ENCODE data around the gene FAM222A.

Gene FAM222A

GRCh38 chr12:109807954-109808643, 94.5 kb downstream of the FAM222A start:
- TF ChIP-seq, protein P1, sequence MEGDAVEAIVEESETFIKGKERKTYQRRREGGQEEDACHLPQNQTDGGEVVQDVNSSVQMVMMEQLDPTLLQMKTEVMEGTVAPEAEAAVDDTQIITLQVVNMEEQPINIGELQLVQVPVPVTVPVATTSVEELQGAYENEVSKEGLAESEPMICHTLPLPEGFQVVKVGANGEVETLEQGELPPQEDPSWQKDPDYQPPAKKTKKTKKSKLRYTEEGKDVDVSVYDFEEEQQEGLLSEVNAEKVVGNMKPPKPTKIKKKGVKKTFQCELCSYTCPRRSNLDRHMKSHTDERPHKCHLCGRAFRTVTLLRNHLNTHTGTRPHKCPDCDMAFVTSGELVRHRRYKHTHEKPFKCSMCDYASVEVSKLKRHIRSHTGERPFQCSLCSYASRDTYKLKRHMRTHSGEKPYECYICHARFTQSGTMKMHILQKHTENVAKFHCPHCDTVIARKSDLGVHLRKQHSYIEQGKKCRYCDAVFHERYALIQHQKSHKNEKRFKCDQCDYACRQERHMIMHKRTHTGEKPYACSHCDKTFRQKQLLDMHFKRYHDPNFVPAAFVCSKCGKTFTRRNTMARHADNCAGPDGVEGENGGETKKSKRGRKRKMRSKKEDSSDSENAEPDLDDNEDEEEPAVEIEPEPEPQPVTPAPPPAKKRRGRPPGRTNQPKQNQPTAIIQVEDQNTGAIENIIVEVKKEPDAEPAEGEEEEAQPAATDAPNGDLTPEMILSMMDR (conservative IDR thresholded peaks at IDR 0.05): no peak
- H3K27ac ChIP-seq: no peak overlapping the region

GRCh38 chr12:109808876-109809646, 95.4 kb downstream of the FAM222A start:
- no peak overlapping the region for H3K27ac ChIP-seq
- TF ChIP-seq, protein P1 (conservative IDR thresholded peaks at IDR 0.05): no peak

DNA sequence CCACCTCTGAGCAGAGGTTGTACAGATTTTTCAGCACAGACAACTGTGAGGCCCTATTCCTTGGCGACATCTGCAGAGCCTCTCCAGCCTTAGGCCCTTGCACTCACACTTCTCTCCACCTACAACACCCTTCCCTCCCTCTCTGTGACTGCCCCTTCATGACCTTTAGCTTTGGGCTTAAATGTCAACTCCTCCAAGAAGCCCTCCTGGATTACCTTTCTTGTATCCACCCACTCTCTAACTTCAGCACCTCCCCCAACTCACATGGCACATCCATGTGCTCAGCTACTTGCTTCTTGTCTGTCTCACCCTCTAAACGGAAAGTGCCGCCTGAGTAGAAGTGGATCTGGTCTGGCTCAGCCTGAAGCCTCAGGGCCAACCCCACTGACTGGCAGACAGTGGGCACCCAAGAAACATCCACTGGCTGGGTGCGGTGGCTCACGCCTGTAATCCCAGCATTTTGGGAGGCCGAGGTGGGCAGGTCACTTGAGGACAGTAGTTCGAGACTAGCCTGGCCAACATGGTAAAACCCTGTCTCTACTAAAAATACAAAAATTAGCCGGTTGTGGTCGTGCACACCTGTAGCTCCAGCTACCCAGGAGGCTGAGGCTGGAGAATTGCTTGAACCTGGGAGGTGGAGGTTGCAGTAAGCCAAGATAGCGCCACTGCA, 97.5 kb downstream of the FAM222A start:
- TF ChIP-seq, protein P1 (conservative IDR thresholded peaks at IDR 0.05): no peak
- H3K27ac ChIP-seq: no peak overlapping the region

DNA sequence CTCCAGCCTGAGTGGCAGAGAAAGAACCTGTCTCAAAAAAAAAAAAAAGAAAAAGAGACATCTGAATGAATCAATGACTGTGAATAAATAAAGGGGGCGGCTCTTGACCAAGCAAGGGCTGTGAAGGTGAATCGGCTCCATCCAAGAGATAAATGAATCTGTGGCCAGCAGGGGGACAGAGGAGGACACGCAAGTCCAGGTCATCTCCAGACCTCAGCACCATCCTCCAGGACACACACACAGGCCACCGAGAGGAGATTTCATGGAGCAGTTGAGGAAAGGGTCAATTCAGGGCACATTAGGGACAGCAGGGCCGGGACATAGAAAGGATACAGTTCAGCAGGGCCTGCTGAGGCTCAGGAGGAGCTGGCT, 98.0 kb downstream of the FAM222A start:
- TF ChIP-seq, protein P1 (conservative IDR thresholded peaks at IDR 0.05): peak; percentile 41
- no peak overlapping the region for H3K27ac ChIP-seq

DNA sequence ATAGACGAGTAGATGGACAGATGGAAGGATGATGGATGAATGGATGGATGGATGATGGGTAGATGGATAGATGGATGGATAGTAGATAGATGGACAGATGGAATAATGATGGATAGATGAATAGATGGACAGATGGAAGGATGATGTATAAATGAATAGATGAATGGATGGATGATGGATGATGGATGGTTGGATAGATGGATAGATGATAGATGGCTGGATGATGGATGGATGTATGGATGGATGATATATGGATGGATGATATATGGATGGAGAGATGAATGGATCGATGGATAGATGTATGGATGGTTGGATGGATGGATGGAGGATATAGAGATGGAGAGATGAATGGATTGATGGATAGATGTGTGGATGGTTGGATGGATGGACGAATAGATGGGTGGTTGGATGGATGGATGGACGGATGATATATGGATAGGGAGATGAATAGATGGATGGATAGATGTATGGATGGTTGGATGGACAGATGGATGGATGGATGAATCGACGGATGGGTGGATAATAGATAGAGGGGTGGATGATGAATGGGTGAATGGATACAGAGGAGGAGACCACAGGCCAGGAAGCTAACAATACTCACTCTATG, 100.3 kb downstream of the FAM222A start:
- no peak overlapping the region for H3K27ac ChIP-seq
- TF ChIP-seq, protein P1 (conservative IDR thresholded peaks at IDR 0.05): no peak

DNA sequence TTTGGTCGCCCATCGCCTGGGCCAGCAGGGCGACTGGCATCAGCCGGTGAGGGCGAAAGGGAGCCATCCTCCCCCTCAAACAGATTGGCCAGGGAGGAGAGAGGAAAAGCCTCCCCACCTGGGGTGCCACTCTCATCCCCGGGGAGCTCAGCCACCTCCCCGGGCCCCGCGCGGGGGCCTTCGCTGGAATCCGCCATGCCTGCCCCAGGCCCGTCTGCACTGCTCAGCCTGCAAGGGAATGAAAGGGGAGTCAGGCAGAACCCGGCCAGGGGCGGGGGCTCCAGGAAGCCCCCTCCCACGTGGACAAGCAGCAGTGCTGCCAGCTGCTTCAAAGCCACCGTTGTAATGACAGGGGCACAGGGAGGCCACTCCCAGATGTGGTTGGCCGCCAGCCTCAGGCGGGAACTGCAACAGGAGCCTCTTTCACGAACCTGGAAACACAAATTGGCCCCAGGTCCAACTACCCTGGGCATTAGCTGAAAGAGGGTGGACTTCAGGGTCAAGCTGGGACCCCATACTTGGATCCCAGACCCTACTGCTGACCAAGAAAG, 101.0 kb downstream of the FAM222A start:
- H3K27ac ChIP-seq: no peak overlapping the region
- TF ChIP-seq, protein P1 (conservative IDR thresholded peaks at IDR 0.05): no peak

GRCh38 chr12:109815225-109815624, 101.6 kb downstream of the FAM222A start:
- TF ChIP-seq, protein P1 (conservative IDR thresholded peaks at IDR 0.05): no peak
- H3K27ac ChIP-seq: no peak overlapping the region
